IMR-90 (cell line): ENCODE data around the gene CSNK2A1. TPM values are rescaled to one million over a fixed set of nuclear protein-coding genes. Genes with fewer than 3 reads are reported as not detected.
"Not testable (repeated sequence)": the region's sequence is repeated elsewhere in the genome, so short reads cannot be mapped to it uniquely, and the experiment has no call there.

Experiments
- ATAC-seq: fragments of 200-7000 bp; cut with Tn5 transposase; 2 replicates; pipeline ENCODE4 v1.9.1; 2020; ENCODE audit warnings: low read depth, mild to moderate bottlenecking, moderate library complexity
- BruUV-seq: library from RNA; stranded (reverse); fragments of 400-500 nt; replicated peaks from 2 replicates; lab custom pipeline; 2021; lab: Mats Ljungman, UMichigan
- CTCF ChIA-PET: fragments of 300-600 bp; formaldehyde crosslinking; extraction: SDS; loops from one replicate; lab custom pipeline; 2021; ENCODE audit warnings: antibody characterized with exemption; lab: Yijun Ruan, JAX
- POLR2A ChIA-PET: fragments of 300-600 bp; sonication (Branson Sonifier 250); formaldehyde crosslinking; loops from one replicate; lab custom pipeline; 2022; ENCODE audit warnings: antibody characterized with exemption; ENCODE audit not compliant: unreplicated experiment; lab: Charles Lee
- DNase-seq: peaks from one replicate; pipeline ENCODE4 v3.0.0; 2013
- H2AFZ ChIP-seq: replicated peaks from 2 replicates; pipeline ENCODE3; 2013; ENCODE audit warnings: low read length, mild to moderate bottlenecking; ENCODE audit not compliant: poor library complexity
- H2AK5ac ChIP-seq: 2 replicates; pipeline ENCODE4 v1.6.1; 2013; ENCODE audit warnings: low read depth, low read length, inconsistent platforms
- H2AK9ac ChIP-seq: replicated peaks from 2 replicates; pipeline ENCODE3; 2013; ENCODE audit warnings: mild to moderate bottlenecking, low read depth, low read length, moderate library complexity; ENCODE audit not compliant: poor library complexity
- H2BK120ac ChIP-seq: 2 replicates; pipeline ENCODE4 v1.6.1; 2013; ENCODE audit warnings: low read depth, low read length, inconsistent platforms
- H2BK15ac ChIP-seq: 3 replicates; pipeline ENCODE4 v1.6.1; 2013; ENCODE audit warnings: low read depth, low read length, inconsistent platforms
- H2BK20ac ChIP-seq: 2 replicates; pipeline ENCODE4 v1.6.1; 2013; ENCODE audit warnings: low read depth, mild to moderate bottlenecking, inconsistent platforms, low read length, moderate library complexity
- H2BK5ac ChIP-seq: 2 replicates; pipeline ENCODE4 v1.6.1; 2013; ENCODE audit warnings: mild to moderate bottlenecking, low read depth, low read length, inconsistent platforms; ENCODE audit not compliant: poor library complexity, severe bottlenecking
- H3K14ac ChIP-seq: replicated peaks from 2 replicates; pipeline ENCODE4 v1.6.1; 2013; ENCODE audit warnings: low read depth, low read length, inconsistent platforms
- H3K18ac ChIP-seq: 2 replicates; pipeline ENCODE4 v1.6.1; 2013; ENCODE audit warnings: low read depth, low read length, control low read depth
- H3K23ac ChIP-seq: 2 replicates; pipeline ENCODE4 v1.6.1; 2013; ENCODE audit warnings: low read depth, low read length, inconsistent platforms
- H3K27ac ChIP-seq: 2 replicates; pipeline ENCODE4 v1.5.1; 2013; ENCODE audit warnings: mild to moderate bottlenecking, control low read depth, low read length; ENCODE audit not compliant: insufficient read depth
- H3K27me3 ChIP-seq: 2 replicates; pipeline ENCODE4 v1.6.1; 2013; ENCODE audit warnings: low read length; ENCODE audit not compliant: control insufficient read depth, insufficient read depth
- H3K36me3 ChIP-seq: 2 replicates; pipeline ENCODE4 v1.6.1; 2013; ENCODE audit warnings: low read length, mixed read lengths; ENCODE audit not compliant: control insufficient read depth, insufficient read depth
- H3K4ac ChIP-seq: 2 replicates; pipeline ENCODE4 v1.6.1; 2013; ENCODE audit warnings: low read depth, low read length, inconsistent platforms
- H3K4me1 ChIP-seq: 2 replicates; pipeline ENCODE4 v1.6.1; 2013; ENCODE audit warnings: low read length, mixed read lengths; ENCODE audit not compliant: control insufficient read depth, insufficient read depth
- H3K4me2 ChIP-seq: 2 replicates; pipeline ENCODE4 v1.6.1; 2013; ENCODE audit warnings: low read depth, mild to moderate bottlenecking, control low read depth, low read length, moderate library complexity
- H3K4me3 ChIP-seq: 2 replicates; pipeline ENCODE4 v1.5.1; 2013; ENCODE audit warnings: low read depth, mild to moderate bottlenecking, control low read depth, low read length, moderate library complexity; ENCODE audit not compliant: insufficient read depth
- H3K56ac ChIP-seq: 2 replicates; pipeline ENCODE4 v1.6.1; 2013; ENCODE audit warnings: low read length, inconsistent platforms; ENCODE audit not compliant: insufficient read depth; ENCODE audit errors: extremely low read depth
- H3K79me1 ChIP-seq, 2 experiments: 2 replicates each; pipeline ENCODE4 v1.6.1; 2013; ENCODE audit warnings: low read length in 2 of 2, inconsistent platforms in 1 of 2, low read depth in 1 of 2
- H3K9ac ChIP-seq: 2 replicates; pipeline ENCODE4 v1.6.1; 2013; ENCODE audit warnings: low read depth, low read length, control low read depth
- H3K9me1 ChIP-seq: 2 replicates; pipeline ENCODE4 v1.6.1; 2013; ENCODE audit warnings: low read length, inconsistent platforms; ENCODE audit not compliant: insufficient read depth
- H3K9me3 ChIP-seq: 2 replicates; pipeline ENCODE4 v1.6.1; 2013; ENCODE audit warnings: low read length; ENCODE audit not compliant: control insufficient read depth, insufficient read depth
- H4K20me1 ChIP-seq: 2 replicates; pipeline ENCODE4 v1.6.1; 2013; ENCODE audit warnings: low read length, inconsistent platforms; ENCODE audit not compliant: insufficient read depth
- H4K5ac ChIP-seq: 2 replicates; pipeline ENCODE4 v1.6.1; 2013; ENCODE audit warnings: mild to moderate bottlenecking, low read depth, low read length, control low read depth
- H4K8ac ChIP-seq, 2 experiments: 2 replicates each; pipeline ENCODE4 v1.6.1; 2013; ENCODE audit warnings: low read depth in 2 of 2, low read length in 2 of 2, control low read depth in 1 of 2, inconsistent platforms in 1 of 2
- H4K91ac ChIP-seq: 2 replicates; pipeline ENCODE4 v1.6.1; 2013; ENCODE audit warnings: low read depth, low read length, inconsistent platforms; ENCODE audit not compliant: insufficient read depth
- BHLHE40 ChIP-seq: fragments of 150-350 bp; IDR thresholded peaks from 2 replicates; pipeline ENCODE4 v1.6.1; 2016; ENCODE audit warnings: mild to moderate bottlenecking, low read depth, low read length
- CHD1 ChIP-seq: IDR thresholded peaks from 2 replicates; pipeline ENCODE4 v1.6.1; 2012; ENCODE audit warnings: low read depth, low read length, improper control_type of control experiment
- CTCF ChIP-seq: conservative IDR thresholded peaks from 2 replicates; pipeline ENCODE4 v1.5.1; 2012; ENCODE audit warnings: mild to moderate bottlenecking, low read depth, low read length, improper control_type of control experiment
- MAFK ChIP-seq: IDR thresholded peaks from 2 replicates; pipeline ENCODE4 v1.6.1; 2012; ENCODE audit warnings: low read depth, low read length, improper control_type of control experiment
- MAZ ChIP-seq: IDR thresholded peaks from 2 replicates; pipeline ENCODE4 v1.6.1; 2012; ENCODE audit warnings: low read depth, mild to moderate bottlenecking, low read length, improper control_type of control experiment, moderate library complexity, borderline replicate concordance
- MXI1 ChIP-seq: IDR thresholded peaks from 2 replicates; pipeline ENCODE4 v1.6.1; 2012; ENCODE audit warnings: low read depth, mild to moderate bottlenecking, low read length, moderate library complexity, borderline replicate concordance
- NFE2L2 ChIP-seq: fragments of 150-350 bp; IDR thresholded peaks from 2 replicates; pipeline ENCODE4 v1.6.1; 2016; ENCODE audit warnings: low read depth, mild to moderate bottlenecking, low read length
- POLR2A ChIP-seq: IDR thresholded peaks from 2 replicates; pipeline ENCODE4 v1.6.1; 2012; ENCODE audit warnings: mild to moderate bottlenecking, low read depth, low read length
- RFX5 ChIP-seq: IDR thresholded peaks from 2 replicates; pipeline ENCODE4 v1.8.0; 2012; ENCODE audit warnings: low read depth, mild to moderate bottlenecking, low read length, moderate library complexity
- SMC3 ChIP-seq: fragments of 150-350 bp; IDR thresholded peaks from 2 replicates; pipeline ENCODE4 v1.6.1; 2016; ENCODE audit warnings: low read depth, mild to moderate bottlenecking, antibody characterized with exemption, low read length, moderate library complexity
- WGBS, 2 experiments: methylation state at CpG; one replicate each; pipeline versions ENCODE4 v1.1.5 to v1.1.7; 2013; ENCODE audit warnings: missing lambda C conversion rate in 2 of 2; ENCODE audit not compliant: insufficient read length in 1 of 2; ENCODE audit errors: extremely low coverage in 2 of 2; 5-methylcytosine and 5-hydroxymethylcytosine counted together
- dilution Hi-C: fragments of 300-500 bp; cut with HindIII; formaldehyde crosslinking; loops from one replicate; pipeline ENCODE4 v1.14.3; 2018; ENCODE audit warnings: low sequenced_read_pairs; ENCODE audit not compliant: unreplicated experiment
- in situ Hi-C: fragments of 300-500 bp; cut with MboI; formaldehyde crosslinking; loops from 3 replicates; pipeline ENCODE4 v1.14.3; 2019; ENCODE audit warnings: low sequenced_read_pairs, inconsistent platforms, mixed read lengths
- intact Hi-C: fragments of 100-400 bp; cut with micrococcal nuclease; formaldehyde crosslinking; loops from 2 replicates; pipeline ENCODE4 v1.10.0; 2022
- polyA plus RNA-seq, 3 experiments: library from polyadenylated mRNA; depleted of rRNA; stranded (reverse); fragments of >200 nt; gene quantifications; 2 replicates each; pipeline ENCODE4 v1.2.3, GENCODE V29; 2012; ENCODE audit warnings: low replicate concordance in 1 of 3
- total RNA-seq: library from RNA; depleted of rRNA; stranded (reverse); fragments of >200 nt; gene quantifications from 2 replicates; pipeline ENCODE4 v1.2.3, GENCODE V29; 2012

CSNK2A1 gene
- total and polyA plus RNA-seq, 2 of the 4 experiments (the other 2 are of a cell fraction): 86.3 to 151 TPM

GRCh38 chr20:454951-455350, 88.6 kb downstream of the CSNK2A1 start:
- no peak overlapping the region for H2BK20ac ChIP-seq
- peaks cover 89% of the 10 kb centered on the region for H4K20me1 ChIP-seq
- H4K5ac ChIP-seq: no peak overlapping the region
- H3K36me3 ChIP-seq: peaks cover 4% of the 10 kb centered on the region
- H3K4me2 ChIP-seq: no peak overlapping the region
- no peak overlapping the region for H3K18ac ChIP-seq
- H3K27ac ChIP-seq: no peak overlapping the region
- no peak overlapping the region for H3K4ac ChIP-seq
- peaks cover 10 to 72% of the 10 kb centered on the region in 2 experiments for H3K79me1 ChIP-seq
- H3K27me3 ChIP-seq: no peaks in the 10 kb centered on the region
- ChIA-PET POLR2A (no interaction called here), CTCF (no interaction called here)
- no peak overlapping the region for H2BK5ac ChIP-seq
- H3K9me1 ChIP-seq: peaks cover 18% of the 10 kb centered on the region; the same call in 1 of the 2 replicates
- in situ Hi-C loops (no loop called here), intact Hi-C loops (no loop called here), dilution Hi-C loops (no loop called here)
- H2BK15ac ChIP-seq: no peak overlapping the region
- H3K9me3 ChIP-seq: no peaks in the 10 kb centered on the region
- no peak overlapping the region for H4K91ac ChIP-seq
- H3K9ac ChIP-seq: no peak overlapping the region
- no peak overlapping the region for H2AK9ac ChIP-seq
- BruUV-seq: no TSS peak
- no peak overlapping the region for H2AK5ac ChIP-seq
- DNase-seq: no peak
- no peak overlapping the region for H3K4me3 ChIP-seq
- WGBS, 2 experiments: no CpG with 5 or more reads among the region's 3 CpGs
- TF ChIP-seq RFX5 (no peak), CHD1 (no peak), NFE2L2 (no peak), MAFK (no peak), BHLHE40 (no peak), CTCF (no peak), MAZ (no peak), MXI1 (no peak), SMC3 (no peak), POLR2A (no peak)
- ATAC-seq: no peak
- no peak overlapping the region for H3K56ac ChIP-seq
- peaks cover 5% of the 10 kb centered on the region; the same call in 1 of the 2 replicates for H3K4me1 ChIP-seq
- H3K14ac ChIP-seq: no peak overlapping the region
- no peak overlapping the region for H2BK120ac ChIP-seq
- H3K23ac ChIP-seq: no peak overlapping the region
- no peak overlapping the region for H4K8ac ChIP-seq
- no peak overlapping the region for H2AFZ ChIP-seq

DNA sequence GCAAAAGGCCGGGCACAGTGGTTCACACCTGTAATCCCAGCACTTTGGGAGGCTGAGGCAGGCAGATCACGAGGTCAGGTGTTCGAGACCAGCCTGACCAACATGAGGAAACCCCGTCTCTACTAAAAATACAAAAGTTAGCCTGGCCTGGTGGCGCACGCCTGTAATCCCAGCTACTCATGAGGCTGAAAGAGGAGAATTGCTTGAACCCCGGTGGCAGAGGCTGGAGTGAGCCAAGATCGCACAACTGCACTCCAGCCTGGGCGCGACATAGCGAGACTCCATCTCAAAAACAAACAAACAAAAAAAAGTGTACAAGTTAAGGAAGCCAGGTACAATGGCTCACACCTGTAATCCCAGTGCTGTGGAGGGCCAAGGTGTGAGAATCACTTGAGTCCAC, 91.6 kb downstream of the CSNK2A1 start:
- H2AK5ac ChIP-seq, H3K4me2 ChIP-seq, in situ Hi-C loops, H2AK9ac ChIP-seq, H3K9me3 ChIP-seq, H3K27ac ChIP-seq, H4K5ac ChIP-seq, POLR2A ChIA-PET, intact Hi-C loops, DNase-seq, H3K4me1 ChIP-seq, dilution Hi-C loops, H3K9ac ChIP-seq, H3K27me3 ChIP-seq, H3K56ac ChIP-seq, H3K4me3 ChIP-seq, H3K36me3 ChIP-seq, H3K18ac ChIP-seq, H2AFZ ChIP-seq, BruUV-seq, H2BK20ac ChIP-seq, ATAC-seq, H4K8ac ChIP-seq, H2BK5ac ChIP-seq, H2BK15ac ChIP-seq, H3K14ac ChIP-seq, H3K23ac ChIP-seq, CTCF ChIA-PET, H4K91ac ChIP-seq, H2BK120ac ChIP-seq, H3K4ac ChIP-seq: not testable (repeated sequence)
- Histone ChIP-seq H4K20me1 (peaks cover 76% of the 10 kb centered on the region), H3K9me1 (peaks cover 15% of the 10 kb centered on the region), H3K79me1 (peaks cover 13 to 58% of the 10 kb centered on the region in 2 experiments)
- WGBS, 2 experiments: no CpG with 5 or more reads among the region's 11 CpGs
